T-helper 17 cell (primary cell): ENCODE measurements around the gene SMAD6. TPM values are rescaled to one million over a fixed set of nuclear protein-coding genes. Genes with fewer than 3 reads are reported as not detected.

Experiments used
- ATAC-seq: fragments of 150-1000 bp; cut with Tn5 transposase; 2 replicates; pipeline ENCODE4 v1.10.0; 2021; ENCODE audit warnings: mild to moderate bottlenecking, moderate library complexity
- DNase-seq, 3 donors: peaks; one replicate each; pipeline versions ENCODE4 v3.0.0 to v3.0.0-alpha.2; 2020 to 2021
- H3K9me3 ChIP-seq: one replicate; pipeline ENCODE4 v1.7.0; 2013; ENCODE audit warnings: low read length, mild to moderate bottlenecking; ENCODE audit not compliant: control insufficient read depth, poor library complexity, severe bottlenecking
- H3K27ac Mint-ChIP-seq: one replicate; pipeline ENCODE4 v1.8.0; 2022; ENCODE audit warnings: mild to moderate bottlenecking, moderate library complexity, mixed read lengths
- H3K27me3 Mint-ChIP-seq: one replicate; pipeline ENCODE4 v1.8.0; 2022; ENCODE audit warnings: mixed read lengths
- H3K36me3 Mint-ChIP-seq: one replicate; pipeline ENCODE4 v1.8.0; 2022; ENCODE audit warnings: low read depth, mixed read lengths
- H3K4me1 Mint-ChIP-seq: one replicate; pipeline ENCODE4 v1.8.0; 2022; ENCODE audit warnings: mild to moderate bottlenecking, mixed read lengths
- H3K4me3 Mint-ChIP-seq: one replicate; pipeline ENCODE4 v1.8.0; 2022; ENCODE audit warnings: mild to moderate bottlenecking, moderate library complexity, mixed read lengths
- total RNA-seq, 4 donors: library from RNA in 2 of 4; stranded (reverse) in 2 of 4; gene quantifications; one replicate each; pipeline ENCODE4 v1.2.3 and lab custom pipeline; 2022 to 2026

The SMAD6 gene
- total RNA-seq, 2 donors from 2014 or later, result 0.10 TPM; not detected in 1

GRCh38 chr15:66662522-66662921, 39.5 kb upstream of the SMAD6 start:
- Mint-ChIP-seq H3K4me1 (peaks cover under 1% of the 10 kb centered on the region), H3K36me3 (no peaks in the 10 kb centered on the region), H3K27me3 (peaks cover 14% of the 10 kb centered on the region), H3K27ac (no peak overlapping the region), H3K4me3 (no peak overlapping the region)
- no peaks in the 10 kb centered on the region for H3K9me3 ChIP-seq
- DNase-seq, result no peak
- no peak for ATAC-seq

- H3K36me3 Mint-ChIP-seq, result no peaks in the 10 kb centered on the region
- ATAC-seq, result no peak
- no peaks in the 10 kb centered on the region for H3K4me1 Mint-ChIP-seq
- no peaks in the 10 kb centered on the region for H3K9me3 ChIP-seq
- no peak for DNase-seq
- no peak overlapping the region for H3K4me3 Mint-ChIP-seq
- H3K27me3 Mint-ChIP-seq, result peaks cover 9% of the 10 kb centered on the region
- H3K27ac Mint-ChIP-seq, result no peak overlapping the region
Measured at GRCh38 chr15:66663664-66664063, 38.4 kb upstream of the SMAD6 start.

- Mint-ChIP-seq H3K27me3 (peaks cover 7% of the 10 kb centered on the region), H3K4me3 (no peak overlapping the region), H3K27ac (no peak overlapping the region), H3K36me3 (peaks cover 3% of the 10 kb centered on the region), H3K4me1 (peaks cover 5% of the 10 kb centered on the region)
- DNase-seq (no peak), ATAC-seq (no peak)
- no peaks in the 10 kb centered on the region for H3K9me3 ChIP-seq
Measured at GRCh38 chr15:66670175-66670574, 31.9 kb upstream of the SMAD6 start.

GRCh38 chr15:66670762-66671580, 31.1 kb upstream of the SMAD6 start:
- ATAC-seq, result no peak
- Mint-ChIP-seq H3K36me3 (peaks cover 3% of the 10 kb centered on the region), H3K4me3 (no peak overlapping the region), H3K4me1 (peaks cover 7% of the 10 kb centered on the region), H3K27me3 (peaks cover 7% of the 10 kb centered on the region), H3K27ac (no peak overlapping the region)
- H3K9me3 ChIP-seq, result no peaks in the 10 kb centered on the region
- DNase-seq, result no peak

GRCh38 chr15:66672867-66673266, 29.2 kb upstream of the SMAD6 start:
- peaks cover 7% of the 10 kb centered on the region for H3K4me1 Mint-ChIP-seq
- DNase-seq (no peak), ATAC-seq (no peak)
- H3K27me3 Mint-ChIP-seq, result peaks cover 7% of the 10 kb centered on the region
- no peaks in the 10 kb centered on the region for H3K9me3 ChIP-seq
- no peak overlapping the region for H3K27ac Mint-ChIP-seq
- H3K4me3 Mint-ChIP-seq, result no peak overlapping the region
- H3K36me3 Mint-ChIP-seq, result peaks cover 3% of the 10 kb centered on the region

- Mint-ChIP-seq H3K36me3 (peaks cover 3% of the 10 kb centered on the region), H3K4me3 (no peak overlapping the region), H3K27ac (no peak overlapping the region), H3K4me1 (peaks cover 7% of the 10 kb centered on the region), H3K27me3 (peaks cover 7% of the 10 kb centered on the region)
- DNase-seq (no peak), ATAC-seq (no peak)
- H3K9me3 ChIP-seq, result no peaks in the 10 kb centered on the region
Measured at GRCh38 chr15:66673410-66674322, 28.4 kb upstream of the SMAD6 start.

GRCh38 chr15:66674756-66675155, 27.3 kb upstream of the SMAD6 start:
- no peaks in the 10 kb centered on the region for H3K36me3 Mint-ChIP-seq
- H3K27me3 Mint-ChIP-seq, result no peaks in the 10 kb centered on the region
- H3K4me1 Mint-ChIP-seq, result peaks cover 7% of the 10 kb centered on the region
- no peak overlapping the region for H3K27ac Mint-ChIP-seq
- no peak for ATAC-seq
- H3K4me3 Mint-ChIP-seq, result no peak overlapping the region
- DNase-seq, result no peak
- H3K9me3 ChIP-seq, result no peaks in the 10 kb centered on the region

- Mint-ChIP-seq H3K27ac (no peak overlapping the region), H3K27me3 (no peaks in the 10 kb centered on the region), H3K4me1 (peaks cover 7% of the 10 kb centered on the region), H3K4me3 (no peak overlapping the region), H3K36me3 (no peaks in the 10 kb centered on the region)
- ATAC-seq, result no peak
- DNase-seq, result no peak
- H3K9me3 ChIP-seq, result no peaks in the 10 kb centered on the region
Measured at GRCh38 chr15:66675446-66675845, 26.6 kb upstream of the SMAD6 start.

GRCh38 chr15:66677336-66677735, 24.7 kb upstream of the SMAD6 start:
- H3K9me3 ChIP-seq, result no peaks in the 10 kb centered on the region
- H3K4me3 Mint-ChIP-seq, result no peak overlapping the region
- peaks cover 7% of the 10 kb centered on the region for H3K4me1 Mint-ChIP-seq
- no peak for DNase-seq
- no peaks in the 10 kb centered on the region for H3K36me3 Mint-ChIP-seq
- ATAC-seq, result no peak
- H3K27me3 Mint-ChIP-seq, result no peaks in the 10 kb centered on the region
- H3K27ac Mint-ChIP-seq, result no peak overlapping the region

- ATAC-seq (no peak), DNase-seq (no peak)
- H3K9me3 ChIP-seq, result no peaks in the 10 kb centered on the region
- H3K27me3 Mint-ChIP-seq, result no peaks in the 10 kb centered on the region
- H3K36me3 Mint-ChIP-seq, result no peaks in the 10 kb centered on the region
- H3K4me1 Mint-ChIP-seq, result peaks cover 5% of the 10 kb centered on the region
- no peak overlapping the region for H3K27ac Mint-ChIP-seq
- no peak overlapping the region for H3K4me3 Mint-ChIP-seq
Measured at GRCh38 chr15:66679061-66679656, 22.9 kb upstream of the SMAD6 start.

- no peak overlapping the region for H3K4me3 Mint-ChIP-seq
- peaks cover 5% of the 10 kb centered on the region for H3K4me1 Mint-ChIP-seq
- no peaks in the 10 kb centered on the region for H3K36me3 Mint-ChIP-seq
- no peak for ATAC-seq
- H3K27me3 Mint-ChIP-seq, result no peaks in the 10 kb centered on the region
- H3K9me3 ChIP-seq, result no peaks in the 10 kb centered on the region
- no peak overlapping the region for H3K27ac Mint-ChIP-seq
- DNase-seq, result no peak
Measured at GRCh38 chr15:66679657-66680108, 22.4 kb upstream of the SMAD6 start.

GRCh38 chr15:66680502-66680901, 21.5 kb upstream of the SMAD6 start:
- no peak overlapping the region for H3K4me3 Mint-ChIP-seq
- peaks cover under 1% of the 10 kb centered on the region for H3K4me1 Mint-ChIP-seq
- H3K27me3 Mint-ChIP-seq, result no peaks in the 10 kb centered on the region
- DNase-seq (no peak), ATAC-seq (no peak)
- H3K36me3 Mint-ChIP-seq, result no peaks in the 10 kb centered on the region
- no peak overlapping the region for H3K27ac Mint-ChIP-seq
- no peaks in the 10 kb centered on the region for H3K9me3 ChIP-seq

- no peaks in the 10 kb centered on the region for H3K27me3 Mint-ChIP-seq
- H3K4me3 Mint-ChIP-seq, result no peak overlapping the region
- H3K9me3 ChIP-seq, result no peaks in the 10 kb centered on the region
- ATAC-seq (no peak), DNase-seq (no peak)
- H3K27ac Mint-ChIP-seq, result no peak overlapping the region
- H3K36me3 Mint-ChIP-seq, result no peaks in the 10 kb centered on the region
- H3K4me1 Mint-ChIP-seq, result no peaks in the 10 kb centered on the region
Measured at GRCh38 chr15:66681395-66681794, 20.6 kb upstream of the SMAD6 start.
